Measurements from ENCODE around the gene PDZD7.

Gene PDZD7

GRCh38 chr10:101031128-101031795 is at the start of gene PDZD7, which contains the start of gene SFXN3:
PDZD7 (minus strand) TSS chr10:101031129; CDS start chr10:101030219, 910 bp downstream.
SFXN3 (plus strand) TSS chr10:101031234; CDS start chr10:101034695, 3,461 bp downstream.
- peak; percentile 96 for DNase-seq

- DNase-seq = no peak
Observed at GRCh38 chr10:101079874-101080273, 48.9 kb upstream of the PDZD7 start.

DNA sequence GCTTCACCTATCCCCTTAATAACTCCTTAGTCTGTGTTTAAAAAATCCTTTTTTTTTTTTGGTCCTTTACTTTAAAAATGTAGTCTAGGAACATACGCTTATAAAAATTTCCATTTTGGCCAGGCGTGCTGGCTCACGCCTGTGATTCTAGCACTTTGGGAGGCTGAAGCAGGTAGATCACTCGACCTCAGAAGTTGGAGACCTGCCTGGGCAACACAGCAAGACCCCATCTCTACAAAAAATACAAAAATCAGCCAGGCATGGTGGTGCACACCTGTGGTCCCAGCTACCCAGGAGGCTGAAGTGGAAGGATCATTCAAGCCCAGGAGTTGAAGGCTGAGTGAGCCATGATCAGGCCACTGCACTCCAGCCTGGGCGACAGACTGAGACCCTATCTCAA is 45.7 kb upstream of the PDZD7 start:
- DNase-seq = no peak

DNA sequence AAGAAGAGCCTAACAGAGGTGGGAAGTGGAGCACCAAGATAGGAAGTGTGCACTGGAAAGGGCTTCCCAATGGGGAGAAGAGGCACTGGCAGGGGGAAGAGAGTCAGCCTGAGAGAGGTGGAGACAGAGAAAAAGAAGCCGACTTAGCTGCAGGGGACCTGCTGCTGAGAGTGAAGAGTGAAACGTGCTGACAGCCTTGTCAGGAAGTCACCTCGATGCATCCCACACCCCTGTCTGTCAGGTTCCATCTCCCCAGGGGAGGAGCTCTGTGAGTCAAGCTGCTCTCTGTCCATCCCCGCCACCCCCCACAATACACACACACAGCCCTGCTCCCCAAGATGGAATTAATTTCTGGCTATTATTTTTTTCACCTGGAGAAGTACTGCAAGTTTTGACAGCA is 44.8 kb upstream of the PDZD7 start:
- DNase-seq = no peak

DNA sequence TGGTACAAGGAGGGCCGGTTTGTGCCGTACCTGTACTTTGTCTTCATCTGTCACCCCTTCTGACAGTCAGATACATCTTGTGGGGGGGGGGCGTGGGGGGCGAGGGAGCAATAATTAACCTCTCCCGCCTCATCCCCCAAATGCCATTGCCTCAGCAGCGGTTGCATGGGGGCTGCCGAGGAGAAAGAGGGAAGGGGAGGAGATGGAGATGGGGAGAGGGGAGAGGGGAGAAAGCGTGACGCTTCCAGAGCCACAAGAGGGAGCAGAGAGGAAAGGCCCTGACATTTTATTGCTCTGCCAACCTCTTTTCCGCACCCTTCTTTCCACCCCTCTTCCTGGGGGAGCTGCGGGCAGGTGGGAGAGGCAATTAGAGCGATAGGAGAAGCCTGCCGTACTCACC is 42.7 kb upstream of the PDZD7 start:
- DNase-seq = no peak

DNA sequence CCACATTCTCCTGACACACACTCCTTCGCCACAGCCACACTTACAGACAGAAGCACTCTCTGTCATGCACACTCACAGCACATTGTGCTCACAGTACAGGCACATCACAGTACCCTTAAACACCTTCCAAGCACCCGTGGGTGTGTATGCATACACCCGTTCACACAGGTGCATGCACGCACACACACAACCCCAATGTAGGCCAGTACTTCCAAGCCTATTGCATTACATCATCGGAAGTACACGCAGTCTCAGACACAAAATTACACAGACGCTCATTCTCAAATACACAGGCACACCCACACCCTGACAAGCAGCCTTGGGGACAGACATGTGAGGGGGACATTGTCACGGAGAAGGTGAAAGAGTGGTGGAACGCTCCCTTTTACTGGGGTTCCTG is 42.0 kb upstream of the PDZD7 start:
- no peak for DNase-seq

- DNase-seq = no peak
Observed at GRCh38 chr10:101071885-101072433, 41.0 kb upstream of the PDZD7 start.

DNA sequence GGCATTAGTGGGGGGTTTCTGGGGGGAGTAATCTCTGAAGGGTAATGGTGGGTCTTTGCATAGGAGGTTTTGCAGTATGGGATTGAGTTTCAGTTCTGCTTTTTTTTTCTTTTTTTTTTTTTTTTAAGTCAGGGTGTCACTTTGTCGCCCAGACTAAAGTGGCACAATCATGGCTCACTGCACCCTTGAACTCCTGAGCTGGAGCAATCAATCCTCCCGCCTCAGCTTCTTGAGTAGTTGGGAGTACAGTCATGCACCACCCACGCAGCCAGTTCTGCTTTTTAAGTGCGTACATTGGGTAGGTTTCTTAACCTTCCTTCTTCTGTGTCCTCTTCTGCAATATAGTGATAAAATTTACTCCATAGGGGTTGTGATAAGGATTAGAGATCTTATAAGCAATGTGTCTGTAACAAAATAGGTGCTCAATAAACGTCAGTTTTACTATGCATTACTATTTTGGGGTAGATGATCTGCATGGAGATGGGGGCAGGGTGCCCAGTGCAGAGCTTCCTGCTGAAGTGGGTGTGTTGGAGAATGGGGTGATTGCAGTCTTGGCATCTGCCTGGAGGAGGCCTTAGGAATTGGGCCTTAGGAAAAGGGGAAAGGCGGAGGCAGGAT is 40.4 kb upstream of the PDZD7 start:
- no peak for DNase-seq

- DNase-seq = no peak
Observed at GRCh38 chr10:101070098-101070497, 39.2 kb upstream of the PDZD7 start.

GRCh38 chr10:101069441-101069840 is 38.5 kb upstream of the PDZD7 start:
- DNase-seq = no peak

GRCh38 chr10:101067356-101068083 is 36.6 kb upstream of the PDZD7 start:
- peak; percentile 87 for DNase-seq

DNA sequence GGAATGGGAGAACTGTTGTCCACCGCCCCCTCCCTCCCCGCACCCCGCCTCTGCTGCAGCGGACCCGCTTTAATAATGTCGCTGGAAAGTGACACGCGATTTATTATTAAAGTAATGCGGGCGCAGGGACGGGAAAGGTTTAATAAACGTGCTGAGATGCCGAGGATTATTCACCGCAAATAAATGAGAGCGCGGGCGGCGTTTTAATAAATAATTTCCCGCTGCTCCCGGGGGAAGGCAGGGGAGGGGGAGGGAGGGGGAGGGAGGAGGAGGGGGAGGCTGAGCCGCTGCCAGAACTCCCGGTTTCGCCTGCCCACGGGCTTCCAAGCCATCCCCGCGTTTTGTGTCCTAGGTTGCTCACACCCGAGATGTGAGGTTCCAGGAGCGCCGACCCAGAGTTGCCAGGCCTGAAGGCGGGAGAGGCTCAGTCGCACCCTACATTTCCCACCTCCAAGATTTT is 36.0 kb upstream of the PDZD7 start:
- no peak for DNase-seq

- peak; percentile 79 for DNase-seq
Observed at GRCh38 chr10:101066146-101066895, 35.4 kb upstream of the PDZD7 start.

- peak; percentile 60 for DNase-seq
Observed at GRCh38 chr10:101065481-101066145, 34.7 kb upstream of the PDZD7 start.

GRCh38 chr10:101064415-101065030 is 33.6 kb upstream of the PDZD7 start:
- DNase-seq = no peak

GRCh38 chr10:101063548-101064414 is 32.9 kb upstream of the PDZD7 start:
- no peak for DNase-seq

DNA sequence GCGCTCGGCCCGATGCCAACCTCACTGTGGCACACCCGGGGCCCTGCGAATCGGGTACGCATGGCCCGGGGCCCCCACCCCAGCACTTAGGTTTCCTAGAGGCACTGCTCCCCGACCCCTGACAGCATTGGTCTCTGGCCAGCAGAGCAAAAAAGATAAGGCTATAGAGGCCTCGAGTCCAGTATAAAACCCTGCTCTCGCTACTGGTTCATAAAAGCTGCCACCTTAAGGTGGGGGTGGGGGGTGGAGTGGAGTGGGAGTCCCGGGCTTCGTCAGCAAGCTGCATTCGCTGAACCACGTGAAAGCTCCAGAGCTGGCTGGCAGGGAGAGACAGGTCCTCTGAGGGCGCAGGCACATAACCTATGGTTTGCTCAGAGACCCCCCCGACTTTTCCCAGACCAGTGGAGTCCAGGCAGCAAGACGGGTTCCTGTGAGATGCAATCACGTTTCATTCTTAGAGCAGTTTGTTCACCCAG is 32.2 kb upstream of the PDZD7 start:
- no peak for DNase-seq

GRCh38 chr10:101062232-101063049 is 31.5 kb upstream of the PDZD7 start:
- peak; percentile 76 for DNase-seq

DNA sequence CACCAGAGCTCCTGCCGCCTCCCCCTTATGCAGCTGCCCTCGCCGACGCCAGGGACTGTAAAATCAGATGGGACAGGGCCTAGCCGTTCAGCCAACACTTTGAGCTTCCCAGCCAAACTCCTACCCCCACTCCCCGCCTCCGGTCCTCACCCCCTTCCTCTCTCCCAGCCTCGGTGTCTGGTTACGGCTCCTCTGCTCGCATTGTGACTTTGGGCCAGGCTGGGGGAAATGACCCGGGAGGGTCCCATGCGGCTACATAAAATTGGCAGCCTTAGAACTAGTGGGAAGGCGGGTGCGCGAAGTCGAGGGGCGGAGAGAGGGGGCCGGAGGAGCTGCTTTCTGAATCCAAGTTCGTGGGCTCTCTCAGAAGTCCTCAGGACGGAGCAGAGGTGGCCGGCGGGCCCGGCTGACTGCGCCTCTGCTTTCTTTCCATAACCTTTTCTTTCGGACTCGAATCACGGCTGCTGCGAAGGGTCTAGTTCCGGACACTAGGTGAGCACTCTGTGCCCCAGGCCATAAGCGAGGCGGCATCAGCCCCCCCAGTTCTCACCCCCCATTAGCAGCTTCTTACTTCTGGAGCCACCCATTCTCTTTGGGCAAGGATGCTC is 30.8 kb upstream of the PDZD7 start, which contains the start of gene KAZALD1:
TSS of gene KAZALD1 (plus strand) at position 366 of the 608 bp plus-strand sequence. CDS start 604 bp downstream, outside the sequence.
- DNase-seq = peak; percentile 95
